Panc1 (cell line): ENCODE measurements around the gene SLC27A5. TPM values are rescaled to one million over a fixed set of nuclear protein-coding genes. Genes with fewer than 3 reads are reported as not detected.
A peak's percentile ranks its signal among the peaks of the same experiment; 100 is the strongest.

Experiments used
- ATAC-seq: fragments of 200-7000 bp; cut with Tn5 transposase; 2 replicates; pipeline ENCODE4 v1.9.1; 2020; ENCODE audit warnings: mild to moderate bottlenecking, moderate library complexity
- BruUV-seq: library from RNA; stranded (reverse); fragments of 400-500 nt; replicated peaks from 2 replicates; lab custom pipeline; 2021; lab: Mats Ljungman, UMichigan
- CTCF ChIA-PET: fragments of 300-600 bp; sonication (Branson Sonifier 250); formaldehyde crosslinking; loops from one replicate; lab custom pipeline; 2022; ENCODE audit warnings: antibody characterized with exemption; lab: Charles Lee
- POLR2A ChIA-PET: fragments of 300-600 bp; sonication (Branson Sonifier 250); formaldehyde crosslinking; loops from one replicate; lab custom pipeline; 2022; ENCODE audit warnings: antibody characterized with exemption; lab: Charles Lee
- DNase-seq: peaks from one replicate; pipeline ENCODE4 v3.0.0-alpha.2; 2010; ENCODE audit warnings: low read depth, low spot score
- H3K27ac ChIP-seq: 2 replicates; pipeline ENCODE4 v1.5.1; 2011; ENCODE audit warnings: mild to moderate bottlenecking, low read length, inconsistent platforms
- H3K27me3 ChIP-seq: fragments of 200-500 bp; sonication (Bioruptor generic); 2 replicates; pipeline ENCODE4 v1.6.0; 2014; ENCODE audit warnings: low read length, inconsistent platforms; ENCODE audit not compliant: control insufficient read depth, insufficient read depth
- H3K36me3 ChIP-seq: fragments of 200-500 bp; sonication (Bioruptor generic); 2 replicates; pipeline ENCODE4 v1.5.1; 2014; ENCODE audit warnings: inconsistent platforms, mild to moderate bottlenecking, low read length, moderate library complexity; ENCODE audit not compliant: control insufficient read depth, insufficient read depth
- H3K4me1 ChIP-seq: 2 replicates; pipeline ENCODE4 v1.5.1; 2011; ENCODE audit warnings: inconsistent platforms, mild to moderate bottlenecking, low read length, moderate library complexity; ENCODE audit not compliant: control insufficient read depth, insufficient read depth
- H3K4me3 ChIP-seq, 2 experiments: 2 replicates each; pipeline ENCODE4 v1.5.1; 2011 to 2012; ENCODE audit warnings: low read depth in 2 of 2, low read length in 2 of 2, mild to moderate bottlenecking in 2 of 2, inconsistent platforms in 1 of 2, moderate library complexity in 1 of 2
- H3K9me3 ChIP-seq: fragments of 200-500 bp; sonication (Bioruptor generic); 2 replicates; pipeline ENCODE4 v1.5.1; 2014; ENCODE audit warnings: low read depth, mild to moderate bottlenecking, inconsistent platforms, low read length, moderate library complexity; ENCODE audit not compliant: control insufficient read depth, insufficient read depth
- POLR2AphosphoS5 ChIP-seq: IDR thresholded peaks from 2 replicates; pipeline ENCODE4 v1.6.1; 2012; ENCODE audit warnings: mild to moderate bottlenecking, low read depth, low read length, moderate library complexity
- SIN3A ChIP-seq: IDR thresholded peaks from 2 replicates; pipeline ENCODE4 v1.6.1; 2012; ENCODE audit warnings: low read depth, mild to moderate bottlenecking, low read length, moderate library complexity, borderline replicate concordance; ENCODE audit not compliant: insufficient read depth
- TCF7L2 ChIP-seq: IDR thresholded peaks from 2 replicates; pipeline ENCODE4 v1.6.1; 2011; ENCODE audit warnings: mild to moderate bottlenecking, low read depth, low read length, inconsistent platforms
- in situ Hi-C: cut with HindIII; loops from 2 replicates; pipeline ENCODE4 v1.10.0; 2016; ENCODE audit warnings: low sequenced_read_pairs, low pct_unique_long_range_greater_than_20kb
- intact Hi-C: fragments of 100-400 bp; cut with micrococcal nuclease; formaldehyde crosslinking; loops from one replicate; pipeline ENCODE4 v1.10.0; 2022; ENCODE audit not compliant: unreplicated experiment
- total RNA-seq: library from RNA; stranded (reverse); gene quantifications from one replicate; pipeline ENCODE4 v1.2.1, GENCODE V29; 2021; ENCODE audit not compliant: unreplicated experiment
- TF ChIP-seq, protein P1 (sequence below), 2 experiments: IDR thresholded peaks; 2 replicates each; pipeline ENCODE4 v1.6.1; 2011 to 2012; ENCODE audit warnings: low read depth in 2 of 2, control low read depth in 1 of 2, low read length in 1 of 2, mild to moderate bottlenecking in 1 of 2, moderate library complexity in 1 of 2; ENCODE audit not compliant: insufficient read depth in 1 of 2
- TF ChIP-seq, protein P2 (sequence below): fragments of 450-650 bp; IDR thresholded peaks from 2 replicates; pipeline ENCODE4 v1.5.1; 2017; ENCODE audit warnings: mild to moderate bottlenecking

The SLC27A5 gene
- total RNA-seq, 1 experiment from 2014 or later = 10.7 TPM

DNA sequence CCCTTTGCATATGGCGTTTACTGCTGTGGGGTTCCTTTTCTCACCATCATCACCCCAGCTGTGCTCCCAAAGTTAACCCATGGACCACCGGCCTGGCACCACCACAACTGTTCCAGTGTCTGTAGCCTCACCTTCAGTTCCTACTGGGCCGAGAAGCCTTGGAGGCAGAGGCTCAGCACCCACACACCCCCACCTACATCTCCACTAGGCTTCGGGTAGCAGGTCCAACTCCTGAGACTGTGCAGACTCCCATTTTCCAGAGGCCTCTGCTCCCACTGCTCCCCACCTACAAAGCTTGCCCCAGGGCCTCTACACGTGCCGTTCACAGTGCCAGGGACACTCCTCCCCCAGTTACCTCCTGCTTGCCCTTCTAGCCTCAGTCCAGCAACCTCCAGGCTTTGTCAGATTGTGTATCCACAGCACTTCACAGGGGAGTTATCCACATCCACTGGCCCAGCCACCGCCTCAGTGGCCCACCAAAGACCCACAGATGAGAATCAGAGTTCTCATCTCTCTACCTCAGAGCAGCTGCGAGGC is 14.1 kb downstream of the SLC27A5 start:
- peaks cover 6% of the 10 kb centered on the region; the same call in 1 of the 2 replicates for H3K4me1 ChIP-seq
- TF ChIP-seq POLR2AphosphoS5 = no peak
- TF ChIP-seq TCF7L2 = no peak
- TF ChIP-seq, protein P1, sequence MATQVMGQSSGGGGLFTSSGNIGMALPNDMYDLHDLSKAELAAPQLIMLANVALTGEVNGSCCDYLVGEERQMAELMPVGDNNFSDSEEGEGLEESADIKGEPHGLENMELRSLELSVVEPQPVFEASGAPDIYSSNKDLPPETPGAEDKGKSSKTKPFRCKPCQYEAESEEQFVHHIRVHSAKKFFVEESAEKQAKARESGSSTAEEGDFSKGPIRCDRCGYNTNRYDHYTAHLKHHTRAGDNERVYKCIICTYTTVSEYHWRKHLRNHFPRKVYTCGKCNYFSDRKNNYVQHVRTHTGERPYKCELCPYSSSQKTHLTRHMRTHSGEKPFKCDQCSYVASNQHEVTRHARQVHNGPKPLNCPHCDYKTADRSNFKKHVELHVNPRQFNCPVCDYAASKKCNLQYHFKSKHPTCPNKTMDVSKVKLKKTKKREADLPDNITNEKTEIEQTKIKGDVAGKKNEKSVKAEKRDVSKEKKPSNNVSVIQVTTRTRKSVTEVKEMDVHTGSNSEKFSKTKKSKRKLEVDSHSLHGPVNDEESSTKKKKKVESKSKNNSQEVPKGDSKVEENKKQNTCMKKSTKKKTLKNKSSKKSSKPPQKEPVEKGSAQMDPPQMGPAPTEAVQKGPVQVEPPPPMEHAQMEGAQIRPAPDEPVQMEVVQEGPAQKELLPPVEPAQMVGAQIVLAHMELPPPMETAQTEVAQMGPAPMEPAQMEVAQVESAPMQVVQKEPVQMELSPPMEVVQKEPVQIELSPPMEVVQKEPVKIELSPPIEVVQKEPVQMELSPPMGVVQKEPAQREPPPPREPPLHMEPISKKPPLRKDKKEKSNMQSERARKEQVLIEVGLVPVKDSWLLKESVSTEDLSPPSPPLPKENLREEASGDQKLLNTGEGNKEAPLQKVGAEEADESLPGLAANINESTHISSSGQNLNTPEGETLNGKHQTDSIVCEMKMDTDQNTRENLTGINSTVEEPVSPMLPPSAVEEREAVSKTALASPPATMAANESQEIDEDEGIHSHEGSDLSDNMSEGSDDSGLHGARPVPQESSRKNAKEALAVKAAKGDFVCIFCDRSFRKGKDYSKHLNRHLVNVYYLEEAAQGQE (IDR thresholded peaks at IDR 0.05; ENCODE audit: insufficient read depth in 1 of 2, low read depth in 2 of 2, low read length in 1 of 2) = no peak
- TF ChIP-seq, protein P2, sequence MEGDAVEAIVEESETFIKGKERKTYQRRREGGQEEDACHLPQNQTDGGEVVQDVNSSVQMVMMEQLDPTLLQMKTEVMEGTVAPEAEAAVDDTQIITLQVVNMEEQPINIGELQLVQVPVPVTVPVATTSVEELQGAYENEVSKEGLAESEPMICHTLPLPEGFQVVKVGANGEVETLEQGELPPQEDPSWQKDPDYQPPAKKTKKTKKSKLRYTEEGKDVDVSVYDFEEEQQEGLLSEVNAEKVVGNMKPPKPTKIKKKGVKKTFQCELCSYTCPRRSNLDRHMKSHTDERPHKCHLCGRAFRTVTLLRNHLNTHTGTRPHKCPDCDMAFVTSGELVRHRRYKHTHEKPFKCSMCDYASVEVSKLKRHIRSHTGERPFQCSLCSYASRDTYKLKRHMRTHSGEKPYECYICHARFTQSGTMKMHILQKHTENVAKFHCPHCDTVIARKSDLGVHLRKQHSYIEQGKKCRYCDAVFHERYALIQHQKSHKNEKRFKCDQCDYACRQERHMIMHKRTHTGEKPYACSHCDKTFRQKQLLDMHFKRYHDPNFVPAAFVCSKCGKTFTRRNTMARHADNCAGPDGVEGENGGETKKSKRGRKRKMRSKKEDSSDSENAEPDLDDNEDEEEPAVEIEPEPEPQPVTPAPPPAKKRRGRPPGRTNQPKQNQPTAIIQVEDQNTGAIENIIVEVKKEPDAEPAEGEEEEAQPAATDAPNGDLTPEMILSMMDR = no peak
- TF ChIP-seq SIN3A = no peak
- no peaks in the 10 kb centered on the region for H3K27me3 ChIP-seq
- no peaks in the 10 kb centered on the region for H3K9me3 ChIP-seq
- ChIA-PET CTCF (no interaction called here), POLR2A (no interaction called here)
- ATAC-seq (no peak), DNase-seq (no peak)
- in situ Hi-C loops = no loop called here
- H3K36me3 ChIP-seq = peaks cover 3% of the 10 kb centered on the region; the same call in 1 of the 2 replicates
- no peak overlapping the region for H3K4me3 ChIP-seq
- intact Hi-C loops = no loop called here
- BruUV-seq = no TSS peak
- H3K27ac ChIP-seq = peak overlapping the region; percentile 1; the same call in 1 of the 2 replicates

DNA sequence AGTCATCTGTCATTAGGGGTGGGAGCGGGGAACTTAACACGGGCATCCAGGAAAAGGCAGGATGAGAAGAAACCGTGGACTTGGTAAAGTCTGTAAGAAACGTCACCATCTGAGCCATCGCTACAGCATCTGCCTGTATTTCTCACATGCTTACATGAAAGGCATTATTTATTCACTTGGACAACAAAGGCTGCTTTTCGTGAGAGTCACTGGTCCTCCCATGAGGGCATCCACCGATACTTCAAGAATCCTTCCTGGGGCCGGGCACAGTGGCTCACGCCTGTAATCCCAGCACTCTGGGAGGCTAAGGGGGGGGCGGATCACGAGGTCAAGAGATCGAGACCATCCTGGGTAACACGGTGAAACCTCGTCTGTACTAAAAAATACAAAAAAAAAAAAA is 19.5 kb downstream of the SLC27A5 start:
- POLR2A ChIA-PET = interaction anchor here (0.7 kb wide), 2 partner anchors 11 to 112 kb away, joined by 8 to 9 read pairs; no protein-coding TSS in a partner anchor
- DNase-seq (no peak), ATAC-seq (no peak)
- H3K9me3 ChIP-seq = no peaks in the 10 kb centered on the region
- H3K4me1 ChIP-seq = no peaks in the 10 kb centered on the region
- H3K4me3 ChIP-seq = no peak overlapping the region
- in situ Hi-C loops = no loop called here
- CTCF ChIA-PET = no interaction called here
- TF ChIP-seq TCF7L2 (no peak), POLR2AphosphoS5 (no peak), SIN3A (no peak)
- TF ChIP-seq, protein P2 = no peak
- TF ChIP-seq, protein P1 (IDR thresholded peaks at IDR 0.05; ENCODE audit: insufficient read depth in 1 of 2, low read depth in 2 of 2, low read length in 1 of 2) = no peak
- intact Hi-C loops = no loop called here
- no peaks in the 10 kb centered on the region for H3K27me3 ChIP-seq
- BruUV-seq = no TSS peak
- no peak overlapping the region for H3K27ac ChIP-seq
- H3K36me3 ChIP-seq = no peaks in the 10 kb centered on the region
